Measurements from ENCODE around the gene TBC1D5.

Gene TBC1D5

GRCh38 chr3:17771177-17772017 is 29.0 kb upstream of the TBC1D5 start:
- WGBS, 2 experiments, result 100% methylated on average over 2 of the region's 2 CpGs; no CpG with 5 or more reads in 1 of the 2 experiments

GRCh38 chr3:17770682-17771081 is 28.3 kb upstream of the TBC1D5 start:
- Histone ChIP-seq H3K4me3 (ENCODE audit: insufficient read depth, low read depth, low read length) (no peak overlapping the region), H3K9me3 (ENCODE audit: control insufficient read depth, low read length) (no peaks in the 10 kb centered on the region), H3K27me3 (ENCODE audit: control insufficient read depth, insufficient read depth, low read length, poor library complexity, severe bottlenecking) (no peaks in the 10 kb centered on the region), H3K27ac (ENCODE audit: insufficient read depth, low read depth, low read length, poor library complexity, severe bottlenecking) (no peak overlapping the region), H3K4me1 (ENCODE audit: control insufficient read depth, insufficient read depth, low read length) (no peaks in the 10 kb centered on the region), H3K36me3 (ENCODE audit: control insufficient read depth, insufficient read depth, low read length) (no peaks in the 10 kb centered on the region)

More at GRCh38 chr3:17771177-17772017, 29.0 kb upstream of the TBC1D5 start:
- H3K9me3 ChIP-seq (ENCODE audit: control insufficient read depth, low read length), result no peaks in the 10 kb centered on the region
- no peaks in the 10 kb centered on the region for H3K36me3 ChIP-seq (ENCODE audit: control insufficient read depth, insufficient read depth, low read length)
- no peak overlapping the region for H3K27ac ChIP-seq (ENCODE audit: insufficient read depth, low read depth, low read length, poor library complexity, severe bottlenecking)
- no peak overlapping the region for H3K4me3 ChIP-seq (ENCODE audit: insufficient read depth, low read depth, low read length)
- no peaks in the 10 kb centered on the region for H3K27me3 ChIP-seq (ENCODE audit: control insufficient read depth, insufficient read depth, low read length, poor library complexity, severe bottlenecking)
- H3K4me1 ChIP-seq (ENCODE audit: control insufficient read depth, insufficient read depth, low read length), result no peaks in the 10 kb centered on the region

GRCh38 chr3:17765819-17766472 is 23.5 kb upstream of the TBC1D5 start:
- Histone ChIP-seq H3K36me3 (ENCODE audit: control insufficient read depth, insufficient read depth, low read length) (no peaks in the 10 kb centered on the region), H3K27ac (ENCODE audit: insufficient read depth, low read depth, low read length, poor library complexity, severe bottlenecking) (no peak overlapping the region), H3K9me3 (ENCODE audit: control insufficient read depth, low read length) (no peaks in the 10 kb centered on the region), H3K4me1 (ENCODE audit: control insufficient read depth, insufficient read depth, low read length) (no peaks in the 10 kb centered on the region), H3K27me3 (ENCODE audit: control insufficient read depth, insufficient read depth, low read length, poor library complexity, severe bottlenecking) (no peaks in the 10 kb centered on the region), H3K4me3 (ENCODE audit: insufficient read depth, low read depth, low read length) (no peak overlapping the region)
- WGBS, 2 experiments, result 93 to 95% methylated on average over 9 of the region's 9 CpGs

- Histone ChIP-seq H3K4me3 (ENCODE audit: insufficient read depth, low read depth, low read length) (no peak overlapping the region), H3K4me1 (ENCODE audit: control insufficient read depth, insufficient read depth, low read length) (no peaks in the 10 kb centered on the region), H3K27me3 (ENCODE audit: control insufficient read depth, insufficient read depth, low read length, poor library complexity, severe bottlenecking) (no peaks in the 10 kb centered on the region), H3K36me3 (ENCODE audit: control insufficient read depth, insufficient read depth, low read length) (no peaks in the 10 kb centered on the region), H3K9me3 (ENCODE audit: control insufficient read depth, low read length) (no peaks in the 10 kb centered on the region), H3K27ac (ENCODE audit: insufficient read depth, low read depth, low read length, poor library complexity, severe bottlenecking) (no peak overlapping the region)
- 86 to 96% methylated on average over 5 of the region's 5 CpGs for WGBS, 2 experiments
Measured at GRCh38 chr3:17761563-17761962, 19.1 kb upstream of the TBC1D5 start.

GRCh38 chr3:17759901-17760300 is 17.5 kb upstream of the TBC1D5 start:
- H3K36me3 ChIP-seq (ENCODE audit: control insufficient read depth, insufficient read depth, low read length), result no peaks in the 10 kb centered on the region
- H3K27ac ChIP-seq (ENCODE audit: insufficient read depth, low read depth, low read length, poor library complexity, severe bottlenecking), result no peak overlapping the region
- no peaks in the 10 kb centered on the region for H3K27me3 ChIP-seq (ENCODE audit: control insufficient read depth, insufficient read depth, low read length, poor library complexity, severe bottlenecking)
- H3K9me3 ChIP-seq (ENCODE audit: control insufficient read depth, low read length), result no peaks in the 10 kb centered on the region
- 90 to 93% methylated on average over 2 to 4 of the region's 4 CpGs for WGBS, 2 experiments
- H3K4me3 ChIP-seq (ENCODE audit: insufficient read depth, low read depth, low read length), result no peak overlapping the region
- no peaks in the 10 kb centered on the region for H3K4me1 ChIP-seq (ENCODE audit: control insufficient read depth, insufficient read depth, low read length)

- WGBS, 2 experiments, result 100% methylated on average over 1 of the region's 1 CpG
- Histone ChIP-seq H3K4me1 (ENCODE audit: control insufficient read depth, insufficient read depth, low read length) (no peaks in the 10 kb centered on the region), H3K9me3 (ENCODE audit: control insufficient read depth, low read length) (no peaks in the 10 kb centered on the region), H3K27me3 (ENCODE audit: control insufficient read depth, insufficient read depth, low read length, poor library complexity, severe bottlenecking) (no peaks in the 10 kb centered on the region), H3K4me3 (ENCODE audit: insufficient read depth, low read depth, low read length) (no peak overlapping the region), H3K27ac (ENCODE audit: insufficient read depth, low read depth, low read length, poor library complexity, severe bottlenecking) (no peak overlapping the region), H3K36me3 (ENCODE audit: control insufficient read depth, insufficient read depth, low read length) (no peaks in the 10 kb centered on the region)
Measured at GRCh38 chr3:17755836-17756235, 13.4 kb upstream of the TBC1D5 start.

- no peak overlapping the region for H3K27ac ChIP-seq (ENCODE audit: insufficient read depth, low read depth, low read length, poor library complexity, severe bottlenecking)
- H3K4me3 ChIP-seq (ENCODE audit: insufficient read depth, low read depth, low read length), result no peak overlapping the region
- no peaks in the 10 kb centered on the region for H3K36me3 ChIP-seq (ENCODE audit: control insufficient read depth, insufficient read depth, low read length)
- H3K4me1 ChIP-seq (ENCODE audit: control insufficient read depth, insufficient read depth, low read length), result no peaks in the 10 kb centered on the region
- H3K27me3 ChIP-seq (ENCODE audit: control insufficient read depth, insufficient read depth, low read length, poor library complexity, severe bottlenecking), result no peaks in the 10 kb centered on the region
- H3K9me3 ChIP-seq (ENCODE audit: control insufficient read depth, low read length), result no peaks in the 10 kb centered on the region
- WGBS, 2 experiments, result 93 to 96% methylated on average over 1 of the region's 1 CpG
Measured at GRCh38 chr3:17753632-17753992, 11.2 kb upstream of the TBC1D5 start.

GRCh38 chr3:17752876-17753631 is 10.6 kb upstream of the TBC1D5 start:
- H3K4me3 ChIP-seq (ENCODE audit: insufficient read depth, low read depth, low read length), result no peak overlapping the region
- whole genome bisulfite sequencing, 2 experiments, result 90 to 95% methylated on average over 1 of the region's 1 CpG

GRCh38 chr3:17752436-17752835 is 10.0 kb upstream of the TBC1D5 start:
- Histone ChIP-seq H3K27me3 (ENCODE audit: control insufficient read depth, insufficient read depth, low read length, poor library complexity, severe bottlenecking) (no peaks in the 10 kb centered on the region), H3K4me3 (ENCODE audit: insufficient read depth, low read depth, low read length) (no peak overlapping the region), H3K9me3 (ENCODE audit: control insufficient read depth, low read length) (no peaks in the 10 kb centered on the region), H3K27ac (ENCODE audit: insufficient read depth, low read depth, low read length, poor library complexity, severe bottlenecking) (no peak overlapping the region), H3K36me3 (ENCODE audit: control insufficient read depth, insufficient read depth, low read length) (no peaks in the 10 kb centered on the region), H3K4me1 (ENCODE audit: control insufficient read depth, insufficient read depth, low read length) (no peaks in the 10 kb centered on the region)
- WGBS, 2 experiments, result 93 to 100% methylated on average over 1 to 2 of the region's 2 CpGs

More at GRCh38 chr3:17752876-17753631, 10.6 kb upstream of the TBC1D5 start:
- no peaks in the 10 kb centered on the region for H3K9me3 ChIP-seq (ENCODE audit: control insufficient read depth, low read length)
- H3K4me1 ChIP-seq (ENCODE audit: control insufficient read depth, insufficient read depth, low read length), result no peaks in the 10 kb centered on the region
- H3K36me3 ChIP-seq (ENCODE audit: control insufficient read depth, insufficient read depth, low read length), result no peaks in the 10 kb centered on the region
- no peak overlapping the region for H3K27ac ChIP-seq (ENCODE audit: insufficient read depth, low read depth, low read length, poor library complexity, severe bottlenecking)
- H3K27me3 ChIP-seq (ENCODE audit: control insufficient read depth, insufficient read depth, low read length, poor library complexity, severe bottlenecking), result no peaks in the 10 kb centered on the region

GRCh38 chr3:17749705-17750293 is 7.4 kb upstream of the TBC1D5 start:
- Histone ChIP-seq H3K4me1 (ENCODE audit: control insufficient read depth, insufficient read depth, low read length) (no peaks in the 10 kb centered on the region), H3K36me3 (ENCODE audit: control insufficient read depth, insufficient read depth, low read length) (no peaks in the 10 kb centered on the region), H3K9me3 (ENCODE audit: control insufficient read depth, low read length) (no peaks in the 10 kb centered on the region), H3K4me3 (ENCODE audit: insufficient read depth, low read depth, low read length) (no peak overlapping the region), H3K27ac (ENCODE audit: insufficient read depth, low read depth, low read length, poor library complexity, severe bottlenecking) (no peak overlapping the region), H3K27me3 (ENCODE audit: control insufficient read depth, insufficient read depth, low read length, poor library complexity, severe bottlenecking) (no peaks in the 10 kb centered on the region)
- 80 to 95% methylated on average over 2 to 3 of the region's 3 CpGs for WGBS, 2 experiments

Data from ectodermal cell (in vitro differentiated cells).